ENCODE results near the gene LGALS9. TPM values are rescaled to one million over a fixed set of nuclear protein-coding genes. Genes with fewer than 3 reads are reported as not detected.
A peak's percentile ranks its signal among the peaks of the same experiment; 100 is the strongest.

The LGALS9 gene
- total RNA-seq, 1 donor from 2014 or later = 15.2 TPM

DNA sequence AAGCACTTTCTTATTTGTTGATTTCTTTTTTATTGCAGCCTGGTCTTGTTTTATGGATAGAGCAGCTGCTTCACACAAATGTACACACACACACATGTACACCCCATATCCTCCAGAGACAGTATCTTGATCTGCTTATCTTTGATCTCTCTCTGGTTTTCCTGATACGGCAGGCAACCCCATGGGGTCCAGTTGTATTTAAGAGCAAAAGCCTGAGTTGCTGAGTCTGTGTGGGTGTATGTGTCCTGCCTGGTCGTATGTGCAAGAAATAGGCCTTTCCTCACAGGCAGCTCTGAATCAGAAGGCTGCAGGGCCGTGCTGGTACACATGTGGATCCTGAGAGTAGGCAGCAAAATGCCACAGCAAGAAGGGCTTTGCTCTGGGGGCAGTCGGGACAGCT, 14.6 kb upstream of the LGALS9 start:
- TF ChIP-seq, protein P1, sequence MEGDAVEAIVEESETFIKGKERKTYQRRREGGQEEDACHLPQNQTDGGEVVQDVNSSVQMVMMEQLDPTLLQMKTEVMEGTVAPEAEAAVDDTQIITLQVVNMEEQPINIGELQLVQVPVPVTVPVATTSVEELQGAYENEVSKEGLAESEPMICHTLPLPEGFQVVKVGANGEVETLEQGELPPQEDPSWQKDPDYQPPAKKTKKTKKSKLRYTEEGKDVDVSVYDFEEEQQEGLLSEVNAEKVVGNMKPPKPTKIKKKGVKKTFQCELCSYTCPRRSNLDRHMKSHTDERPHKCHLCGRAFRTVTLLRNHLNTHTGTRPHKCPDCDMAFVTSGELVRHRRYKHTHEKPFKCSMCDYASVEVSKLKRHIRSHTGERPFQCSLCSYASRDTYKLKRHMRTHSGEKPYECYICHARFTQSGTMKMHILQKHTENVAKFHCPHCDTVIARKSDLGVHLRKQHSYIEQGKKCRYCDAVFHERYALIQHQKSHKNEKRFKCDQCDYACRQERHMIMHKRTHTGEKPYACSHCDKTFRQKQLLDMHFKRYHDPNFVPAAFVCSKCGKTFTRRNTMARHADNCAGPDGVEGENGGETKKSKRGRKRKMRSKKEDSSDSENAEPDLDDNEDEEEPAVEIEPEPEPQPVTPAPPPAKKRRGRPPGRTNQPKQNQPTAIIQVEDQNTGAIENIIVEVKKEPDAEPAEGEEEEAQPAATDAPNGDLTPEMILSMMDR (IDR thresholded peaks at IDR 0.05; ENCODE audit: borderline replicate concordance) = no peak
- H3K36me3 ChIP-seq = peaks cover 87% of the 10 kb centered on the region
- H3K27ac ChIP-seq (replicated peaks) = no peak overlapping the region
- no peaks in the 10 kb centered on the region for H3K4me1 ChIP-seq
- H3K9me3 ChIP-seq (replicated peaks) = no peaks in the 10 kb centered on the region
- H3K27me3 ChIP-seq (ENCODE audit: low read depth) = no peaks in the 10 kb centered on the region
- intact Hi-C loops (cut with micrococcal nuclease) = no loop called here
- no peak overlapping the region for H3K4me3 ChIP-seq
- no peak for DNase-seq

GRCh38 chr17:27618417-27618816, 12.6 kb upstream of the LGALS9 start:
- no peaks in the 10 kb centered on the region for H3K27me3 ChIP-seq (ENCODE audit: low read depth)
- TF ChIP-seq, protein P1 (IDR thresholded peaks at IDR 0.05; ENCODE audit: borderline replicate concordance) = no peak
- H3K9me3 ChIP-seq (replicated peaks) = no peaks in the 10 kb centered on the region
- no peak for DNase-seq
- H3K4me1 ChIP-seq = no peaks in the 10 kb centered on the region
- H3K4me3 ChIP-seq = no peak overlapping the region
- H3K36me3 ChIP-seq = peaks cover 85% of the 10 kb centered on the region
- intact Hi-C loops (cut with micrococcal nuclease) = no loop called here
- H3K27ac ChIP-seq (replicated peaks) = no peak overlapping the region

- Histone ChIP-seq H3K27ac (replicated peaks) (no peak overlapping the region), H3K4me3 (no peak overlapping the region), H3K27me3 (ENCODE audit: low read depth) (no peaks in the 10 kb centered on the region), H3K4me1 (peaks cover 8% of the 10 kb centered on the region), H3K9me3 (replicated peaks) (no peaks in the 10 kb centered on the region), H3K36me3 (peaks cover 83% of the 10 kb centered on the region)
- TF ChIP-seq, protein P1 (IDR thresholded peaks at IDR 0.05; ENCODE audit: borderline replicate concordance) = no peak
- intact Hi-C loops (cut with micrococcal nuclease) = no loop called here
- no peak for DNase-seq
Measured at GRCh38 chr17:27620721-27621120, 10.3 kb upstream of the LGALS9 start.

DNA sequence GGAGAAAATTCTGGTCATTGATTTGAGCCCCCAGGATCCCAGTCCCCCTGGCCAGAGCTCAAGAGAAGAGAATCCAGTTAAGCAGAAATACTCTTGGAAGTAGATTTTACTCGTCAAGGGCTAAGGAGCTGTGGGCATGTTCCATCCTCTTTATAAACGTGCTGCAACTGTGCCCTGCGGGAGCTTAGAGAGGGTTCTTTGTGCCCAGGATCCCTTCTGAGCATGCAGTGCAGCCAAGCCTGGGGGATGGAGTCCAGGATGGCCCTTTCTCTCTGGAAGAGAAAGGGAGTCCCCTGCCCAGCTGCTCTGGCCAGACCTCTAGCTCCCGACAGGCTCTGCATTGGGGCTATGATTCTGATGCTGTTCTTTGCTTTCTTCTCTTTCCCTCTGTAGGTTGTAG, 9.5 kb upstream of the LGALS9 start:
- DNase-seq = no peak
- TF ChIP-seq, protein P1 (IDR thresholded peaks at IDR 0.05; ENCODE audit: borderline replicate concordance) = no peak
- Histone ChIP-seq H3K4me3 (no peak overlapping the region), H3K27ac (replicated peaks) (no peak overlapping the region), H3K4me1 (peaks cover 8% of the 10 kb centered on the region), H3K36me3 (peaks cover 75% of the 10 kb centered on the region), H3K27me3 (ENCODE audit: low read depth) (no peaks in the 10 kb centered on the region), H3K9me3 (replicated peaks) (no peaks in the 10 kb centered on the region)
- intact Hi-C loops (cut with micrococcal nuclease) = no loop called here

DNA sequence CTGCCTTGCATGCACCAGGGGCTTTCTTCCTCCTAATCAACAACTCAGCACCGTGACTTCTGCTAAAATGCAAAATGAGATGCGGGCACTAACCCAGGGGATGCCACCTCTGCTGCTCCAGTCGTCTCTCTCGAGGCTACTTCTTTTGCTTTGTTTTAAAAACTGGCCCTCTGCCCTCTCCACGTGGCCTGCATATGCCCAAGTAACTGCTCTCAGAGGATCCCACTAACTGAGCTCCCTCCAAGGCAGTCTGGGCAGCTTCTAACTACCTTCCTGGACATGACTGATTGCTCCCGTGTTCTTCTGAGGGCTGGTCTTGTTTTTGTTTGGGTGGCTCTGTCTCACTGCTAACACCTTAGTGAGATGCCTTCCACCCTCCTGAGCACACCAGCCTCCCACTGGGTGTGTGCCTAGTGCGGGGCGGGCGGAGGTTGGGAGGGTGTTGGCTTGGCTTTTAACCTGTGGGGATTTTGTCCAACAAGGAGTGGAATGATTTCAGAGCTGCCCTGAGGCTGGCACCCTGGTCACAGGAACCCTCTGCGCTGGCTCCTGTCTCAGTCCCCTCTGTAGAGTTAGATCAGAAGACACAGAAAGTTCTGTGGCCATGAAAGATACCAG, 8.9 kb upstream of the LGALS9 start:
- no peak for DNase-seq
- Histone ChIP-seq H3K4me1 (peaks cover 8% of the 10 kb centered on the region), H3K9me3 (replicated peaks) (no peaks in the 10 kb centered on the region), H3K36me3 (peaks cover 70% of the 10 kb centered on the region), H3K27me3 (ENCODE audit: low read depth) (no peaks in the 10 kb centered on the region), H3K27ac (replicated peaks) (peak overlapping the region; percentile 7), H3K4me3 (no peak overlapping the region)
- TF ChIP-seq, protein P1 (IDR thresholded peaks at IDR 0.05; ENCODE audit: borderline replicate concordance) = no peak
- intact Hi-C loops (cut with micrococcal nuclease) = no loop called here

All from left ventricle myocardium inferior (tissue), 1 donor.